ENCODE measurements around the gene ABCA13.

Gene ABCA13

GRCh38 chr7:48298779-48299178 lies 127.5 kb downstream of the ABCA13 start:
- Histone ChIP-seq H3K27ac (ENCODE audit: low read depth, low read length) (no peak overlapping the region), H4K20me1 (ENCODE audit: control insufficient read depth, insufficient read depth, low read depth, low read length) (no peaks in the 10 kb centered on the region; the same call in 1 of the 2 replicates), H3K4me3 (ENCODE audit: low read length) (no peak overlapping the region), H3K27me3 (ENCODE audit: control insufficient read depth, low read length) (0 out of 2 replicates have a peak, but pooled peaks cover 3% of the 10 kb centered on the region), H3K36me3 (ENCODE audit: control insufficient read depth, low read length) (no peaks in the 10 kb centered on the region), H3K9me3 (ENCODE audit: control insufficient read depth, insufficient read depth, low read length) (no peaks in the 10 kb centered on the region), H3K4me2 (ENCODE audit: low read length) (no peak overlapping the region), H3K79me2 (ENCODE audit: control insufficient read depth, low read length) (no peaks in the 10 kb centered on the region), H3K9me2 (replicated peaks; ENCODE audit: control insufficient read depth, low read length) (no peaks in the 10 kb centered on the region), H3F3A (ENCODE audit: control insufficient read depth, insufficient read depth) (no peaks in the 10 kb centered on the region), H3K4me1 (ENCODE audit: control insufficient read depth, low read length) (no peaks in the 10 kb centered on the region)
- TF ChIP-seq EZH2phosphoT487 (IDR thresholded peaks at IDR 0.05; ENCODE audit: borderline replicate concordance, low read length) (no peak), CTCF (IDR thresholded peaks at IDR 0.05; ENCODE audit: low read depth, low read length, poor library complexity, severe bottlenecking) (no peak)

- Histone ChIP-seq H3K27me3 (ENCODE audit: control insufficient read depth, low read length) (0 out of 2 replicates have a peak, but pooled peaks cover 3% of the 10 kb centered on the region), H3K36me3 (ENCODE audit: control insufficient read depth, low read length) (no peaks in the 10 kb centered on the region), H3K4me1 (ENCODE audit: control insufficient read depth, low read length) (no peaks in the 10 kb centered on the region), H3K79me2 (ENCODE audit: control insufficient read depth, low read length) (no peaks in the 10 kb centered on the region), H3F3A (ENCODE audit: control insufficient read depth, insufficient read depth) (no peaks in the 10 kb centered on the region), H4K20me1 (ENCODE audit: control insufficient read depth, insufficient read depth, low read depth, low read length) (no peaks in the 10 kb centered on the region; the same call in 1 of the 2 replicates), H3K4me2 (ENCODE audit: low read length) (no peak overlapping the region), H3K27ac (ENCODE audit: low read depth, low read length) (no peak overlapping the region), H3K9me3 (ENCODE audit: control insufficient read depth, insufficient read depth, low read length) (no peaks in the 10 kb centered on the region), H3K4me3 (ENCODE audit: low read length) (no peak overlapping the region), H3K9me2 (replicated peaks; ENCODE audit: control insufficient read depth, low read length) (no peaks in the 10 kb centered on the region)
- TF ChIP-seq CTCF (IDR thresholded peaks at IDR 0.05; ENCODE audit: low read depth, low read length, poor library complexity, severe bottlenecking) (peak; percentile 95), EZH2phosphoT487 (IDR thresholded peaks at IDR 0.05; ENCODE audit: borderline replicate concordance, low read length) (no peak)
These were observed 128.4 kb downstream of the ABCA13 start for GRCh38 chr7:48299580-48300169.

DNA sequence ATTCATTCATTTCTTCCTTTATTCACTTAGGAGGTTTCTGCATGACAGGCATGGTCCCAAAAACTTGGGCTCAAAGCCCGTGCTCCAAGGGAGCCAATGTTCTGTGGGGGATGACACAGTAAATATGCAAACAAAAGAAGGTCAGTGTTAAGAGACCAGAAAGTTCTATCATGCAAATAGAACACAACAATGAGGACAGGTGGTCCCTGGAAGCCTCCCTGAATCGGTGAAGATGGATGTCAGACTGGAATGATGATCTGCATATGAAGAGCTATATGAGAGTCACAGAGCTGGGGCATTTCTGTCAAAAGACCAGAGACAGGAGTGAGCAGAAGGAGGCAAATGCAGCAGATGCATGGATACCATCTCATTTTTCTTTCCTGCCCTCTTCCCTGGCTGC lies 129.0 kb downstream of the ABCA13 start:
- H3K4me2 ChIP-seq (ENCODE audit: low read length): no peak overlapping the region
- H3K9me2 ChIP-seq (replicated peaks; ENCODE audit: control insufficient read depth, low read length): no peaks in the 10 kb centered on the region
- TF ChIP-seq EZH2phosphoT487 (IDR thresholded peaks at IDR 0.05; ENCODE audit: borderline replicate concordance, low read length) (no peak), CTCF (IDR thresholded peaks at IDR 0.05; ENCODE audit: low read depth, low read length, poor library complexity, severe bottlenecking) (no peak)
- no peak overlapping the region for H3K4me3 ChIP-seq (ENCODE audit: low read length)
- no peaks in the 10 kb centered on the region for H3K4me1 ChIP-seq (ENCODE audit: control insufficient read depth, low read length)
- no peaks in the 10 kb centered on the region; the same call in 1 of the 2 replicates for H4K20me1 ChIP-seq (ENCODE audit: control insufficient read depth, insufficient read depth, low read depth, low read length)
- H3F3A ChIP-seq (ENCODE audit: control insufficient read depth, insufficient read depth): no peaks in the 10 kb centered on the region
- 0 out of 2 replicates have a peak, but pooled peaks cover 3% of the 10 kb centered on the region for H3K27me3 ChIP-seq (ENCODE audit: control insufficient read depth, low read length)
- H3K9me3 ChIP-seq (ENCODE audit: control insufficient read depth, insufficient read depth, low read length): no peaks in the 10 kb centered on the region
- no peaks in the 10 kb centered on the region for H3K36me3 ChIP-seq (ENCODE audit: control insufficient read depth, low read length)
- H3K27ac ChIP-seq (ENCODE audit: low read depth, low read length): no peak overlapping the region
- H3K79me2 ChIP-seq (ENCODE audit: control insufficient read depth, low read length): no peaks in the 10 kb centered on the region

Measured in DOHH2 (cell line).